SK-N-SH (cell line): ENCODE data around the gene SGSM2. TPM values are rescaled to one million over a fixed set of nuclear protein-coding genes. Genes with fewer than 3 reads are reported as not detected.

Experiments used
- CTCF ChIA-PET: fragments of 300-600, 350-600 bp; formaldehyde crosslinking; extraction: SDS; loops from one replicate; lab custom pipeline; 2021; lab: Yijun Ruan, JAX
- POLR2A ChIA-PET: fragments of 350-600 bp; sonication (Branson Sonifier 250); formaldehyde crosslinking; extraction: SDS; loops from one replicate; lab custom pipeline; 2020; ENCODE audit warnings: antibody characterized with exemption, inconsistent platforms; lab: Yijun Ruan, JAX
- DNase-seq: peaks from one replicate; pipeline ENCODE4 v3.0.0; 2012
- H2AFZ ChIP-seq: fragments of 200-600 bp; sonication (generic); 2 replicates; pipeline ENCODE4 v1.8.1; 2016; ENCODE audit warnings: antibody characterized with exemption, mild to moderate bottlenecking, low read depth
- H3F3A ChIP-seq: fragments of 200-600 bp; sonication (generic); replicated peaks from 2 replicates; pipeline ENCODE3; 2016; ENCODE audit warnings: antibody characterized with exemption, mild to moderate bottlenecking; ENCODE audit not compliant: insufficient read depth
- H3K27ac ChIP-seq, 2 experiments: fragments of 200-500 bp in 1 of 2; fragments of 200-600 bp in 1 of 2; sonication (Bioruptor generic) in 1 of 2; sonication (generic), shearing (Covaris generic) in 1 of 2; 2 replicates each; pipeline versions ENCODE4 v1.5.1 to v1.6.1; 2014 to 2016; ENCODE audit warnings: low read depth in 2 of 2, inconsistent platforms in 1 of 2, low read length in 1 of 2, mild to moderate bottlenecking in 1 of 2, mixed read lengths in 1 of 2
- H3K27me3 ChIP-seq: fragments of 200-600 bp; sonication (generic), shearing (Covaris generic); 2 replicates; pipeline ENCODE4 v1.6.1; 2016; ENCODE audit warnings: mixed run types; ENCODE audit not compliant: insufficient read depth
- H3K36me3 ChIP-seq, 2 experiments: fragments of 200-500 bp in 1 of 2; fragments of 200-600 bp in 1 of 2; sonication (Bioruptor generic) in 1 of 2; sonication (generic) in 1 of 2; replicated peaks in 1 of 2; 2 replicates each; pipeline versions ENCODE3 to v1.5.1; 2014 to 2016; ENCODE audit warnings: low read length in 1 of 2, mild to moderate bottlenecking in 1 of 2; ENCODE audit not compliant: insufficient read depth in 2 of 2, control insufficient read depth in 1 of 2
- H3K4me1 ChIP-seq, 2 experiments: fragments of 200-500 bp in 1 of 2; fragments of 200-600 bp in 1 of 2; sonication (Bioruptor generic) in 1 of 2; sonication (generic), shearing (Covaris generic) in 1 of 2; 2 replicates each; pipeline versions ENCODE4 v1.5.1 to v1.6.1; 2014 to 2016; ENCODE audit warnings: low read depth in 1 of 2, low read length in 1 of 2, mixed run types in 1 of 2; ENCODE audit not compliant: insufficient read depth in 2 of 2, control insufficient read depth in 1 of 2
- H3K4me2 ChIP-seq: fragments of 200-600 bp; sonication (generic), shearing (Covaris generic); 2 replicates; pipeline ENCODE4 v1.6.1; 2017; ENCODE audit warnings: mixed run types
- H3K4me3 ChIP-seq, 2 experiments: fragments of 200-500 bp in 1 of 2; fragments of 200-600 bp in 1 of 2; sonication (Bioruptor generic) in 1 of 2; sonication (generic), shearing (Covaris generic) in 1 of 2; 2 replicates each; pipeline versions ENCODE4 v1.5.1 to v1.8.1; 2014 to 2016; ENCODE audit warnings: low read depth in 2 of 2, inconsistent platforms in 1 of 2, low read length in 1 of 2, mild to moderate bottlenecking in 1 of 2, mixed read lengths in 1 of 2, moderate library complexity in 1 of 2
- H3K79me2 ChIP-seq: fragments of 200-600 bp; sonication (generic); 2 replicates; pipeline ENCODE4 v1.8.1; 2017; ENCODE audit warnings: mild to moderate bottlenecking; ENCODE audit not compliant: insufficient read depth
- H3K9ac ChIP-seq: fragments of 200-600 bp; sonication (generic); 2 replicates; pipeline ENCODE4 v1.6.1; 2017; ENCODE audit warnings: mixed run types
- H3K9me2 ChIP-seq: fragments of 200-600 bp; sonication (generic); 2 replicates; pipeline ENCODE4 v1.6.1; 2017; ENCODE audit warnings: mixed run types
- H3K9me3 ChIP-seq: fragments of 200-600 bp; sonication (generic); 2 replicates; pipeline ENCODE4 v1.6.1; 2017; ENCODE audit warnings: mixed run types, mild to moderate bottlenecking, moderate library complexity
- H4K20me1 ChIP-seq: fragments of 200-600 bp; sonication (generic); 2 replicates; pipeline ENCODE4 v1.6.1; 2017; ENCODE audit warnings: mild to moderate bottlenecking, mixed run types; ENCODE audit not compliant: insufficient read depth
- ELF1 ChIP-seq: IDR thresholded peaks from 2 replicates; pipeline ENCODE4 v1.4.0; 2012
- EP300 ChIP-seq, 2 experiments: IDR thresholded peaks; 2 replicates each; pipeline versions ENCODE4 v1.4.0 to v1.6.1; 2012; ENCODE audit warnings: borderline replicate concordance in 1 of 2, low read depth in 1 of 2, low read length in 1 of 2
- EZH2phosphoT487 ChIP-seq: fragments of 200-600 bp; sonication (generic); IDR thresholded peaks from 2 replicates; pipeline ENCODE4 v1.6.1; 2017; ENCODE audit warnings: low read depth, mixed run types, mild to moderate bottlenecking, antibody characterized with exemption, moderate library complexity, borderline replicate concordance
- FOXJ3 ChIP-seq: sonication (generic); formaldehyde crosslinking; IDR thresholded peaks from 2 replicates; pipeline ENCODE4 v1.5.1; 2020; ENCODE audit warnings: mild to moderate bottlenecking, missing genetic modification reagents
- GABPA ChIP-seq: IDR thresholded peaks from 2 replicates; pipeline ENCODE4 v1.4.0; 2012; ENCODE audit warnings: low read depth, mild to moderate bottlenecking
- GATA2 ChIP-seq: sonication (generic); formaldehyde crosslinking; IDR thresholded peaks from 2 replicates; pipeline ENCODE4 v1.5.0; 2020; ENCODE audit warnings: mild to moderate bottlenecking, missing genetic modification reagents
- JUND ChIP-seq: IDR thresholded peaks from 2 replicates; pipeline ENCODE4 v1.4.0; 2012
- MEF2A ChIP-seq: IDR thresholded peaks from 2 replicates; pipeline ENCODE4 v1.4.0; 2012; ENCODE audit warnings: low read depth, borderline replicate concordance
- NFIC ChIP-seq: IDR thresholded peaks from 2 replicates; pipeline ENCODE4 v1.4.0; 2012; ENCODE audit warnings: borderline replicate concordance
- NRF1 ChIP-seq: IDR thresholded peaks from 2 replicates; pipeline ENCODE4 v1.6.1; 2012; ENCODE audit warnings: low read depth, mild to moderate bottlenecking, low read length
- RAD21 ChIP-seq: IDR thresholded peaks from 2 replicates; pipeline ENCODE4 v1.6.1; 2012; ENCODE audit warnings: mild to moderate bottlenecking, low read length
- SIN3A ChIP-seq: IDR thresholded peaks from 2 replicates; pipeline ENCODE4 v1.6.1; 2012; ENCODE audit warnings: low read depth, mild to moderate bottlenecking, low read length, moderate library complexity, borderline replicate concordance
- TAF1 ChIP-seq: IDR thresholded peaks from 2 replicates; pipeline ENCODE4 v1.6.1; 2012; ENCODE audit warnings: low read depth, mild to moderate bottlenecking, low read length, moderate library complexity, borderline replicate concordance
- TCF12 ChIP-seq: IDR thresholded peaks from 2 replicates; pipeline ENCODE4 v1.4.0; 2012
- TEAD4 ChIP-seq: IDR thresholded peaks from 2 replicates; pipeline ENCODE4 v1.4.0; 2012; ENCODE audit warnings: mild to moderate bottlenecking, borderline replicate concordance; ENCODE audit not compliant: insufficient read depth
- YY1 ChIP-seq: IDR thresholded peaks from 2 replicates; pipeline ENCODE4 v1.4.0; 2012; ENCODE audit warnings: low read depth, mild to moderate bottlenecking
- WGBS: methylation state at CpG from one replicate; pipeline ENCODE4 v1.1.6; 2017; ENCODE audit warnings: low lambda C conversion rate; 5-methylcytosine and 5-hydroxymethylcytosine counted together
- polyA plus RNA-seq, 3 experiments: library from polyadenylated mRNA; depleted of rRNA; stranded (reverse); fragments of >200 nt; gene quantifications; 2 replicates each; pipeline ENCODE4 v1.2.3, GENCODE V29; 2012
- TF ChIP-seq, protein P1 (sequence below): IDR thresholded peaks from 2 replicates; pipeline ENCODE4 v1.4.0; 2012; ENCODE audit warnings: low read depth, borderline replicate concordance
- TF ChIP-seq, protein P2 (sequence below): fragments of 150-350 bp; IDR thresholded peaks from 2 replicates; pipeline ENCODE4 v1.6.1; 2016; ENCODE audit warnings: mild to moderate bottlenecking, low read depth, low read length
- TF ChIP-seq, protein P3 (sequence below): IDR thresholded peaks from 2 replicates; pipeline ENCODE4 v1.4.0; 2012; ENCODE audit warnings: low read depth
- TF ChIP-seq, protein P4 (sequence below): IDR thresholded peaks from 2 replicates; pipeline ENCODE4; 2012

SGSM2 gene
- polyA plus RNA-seq, 1 of the 3 experiments (the other 2 are of a cell fraction) = 85.9 TPM

DNA sequence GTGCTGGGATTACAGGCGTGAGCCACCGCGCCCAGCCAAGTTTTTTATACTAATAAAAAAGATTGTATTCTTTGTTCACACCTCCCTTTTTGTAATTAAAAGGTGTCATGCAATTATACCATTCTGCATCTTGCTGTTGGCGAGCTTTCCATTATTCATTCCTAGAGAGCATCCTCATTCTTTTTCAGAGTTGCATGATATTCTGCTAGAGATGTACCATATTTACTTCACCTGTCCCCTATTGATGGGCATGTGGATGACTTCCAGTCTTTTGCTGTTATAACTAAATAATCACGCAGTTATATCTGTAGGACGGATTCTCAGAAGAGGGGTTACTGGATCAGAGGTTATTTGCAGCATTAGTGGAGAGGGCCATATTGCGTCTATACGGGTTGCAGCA, 17.0 kb downstream of the SGSM2 start:
- TF ChIP-seq RAD21 (no peak), FOXJ3 (CRISPR knock-in tag) (no peak), GABPA (no peak), YY1 (no peak), ELF1 (no peak), TAF1 (no peak), NRF1 (no peak), EP300 (IDR thresholded peaks at IDR 0.05; ENCODE audit: borderline replicate concordance in 1 of 2, low read depth in 1 of 2, low read length in 1 of 2) (no peak), JUND (no peak)
- TF ChIP-seq, protein P1, sequence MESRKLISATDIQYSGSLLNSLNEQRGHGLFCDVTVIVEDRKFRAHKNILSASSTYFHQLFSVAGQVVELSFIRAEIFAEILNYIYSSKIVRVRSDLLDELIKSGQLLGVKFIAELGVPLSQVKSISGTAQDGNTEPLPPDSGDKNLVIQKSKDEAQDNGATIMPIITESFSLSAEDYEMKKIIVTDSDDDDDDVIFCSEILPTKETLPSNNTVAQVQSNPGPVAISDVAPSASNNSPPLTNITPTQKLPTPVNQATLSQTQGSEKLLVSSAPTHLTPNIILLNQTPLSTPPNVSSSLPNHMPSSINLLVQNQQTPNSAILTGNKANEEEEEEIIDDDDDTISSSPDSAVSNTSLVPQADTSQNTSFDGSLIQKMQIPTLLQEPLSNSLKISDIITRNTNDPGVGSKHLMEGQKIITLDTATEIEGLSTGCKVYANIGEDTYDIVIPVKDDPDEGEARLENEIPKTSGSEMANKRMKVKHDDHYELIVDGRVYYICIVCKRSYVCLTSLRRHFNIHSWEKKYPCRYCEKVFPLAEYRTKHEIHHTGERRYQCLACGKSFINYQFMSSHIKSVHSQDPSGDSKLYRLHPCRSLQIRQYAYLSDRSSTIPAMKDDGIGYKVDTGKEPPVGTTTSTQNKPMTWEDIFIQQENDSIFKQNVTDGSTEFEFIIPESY = no peak
- TF ChIP-seq, protein P2, sequence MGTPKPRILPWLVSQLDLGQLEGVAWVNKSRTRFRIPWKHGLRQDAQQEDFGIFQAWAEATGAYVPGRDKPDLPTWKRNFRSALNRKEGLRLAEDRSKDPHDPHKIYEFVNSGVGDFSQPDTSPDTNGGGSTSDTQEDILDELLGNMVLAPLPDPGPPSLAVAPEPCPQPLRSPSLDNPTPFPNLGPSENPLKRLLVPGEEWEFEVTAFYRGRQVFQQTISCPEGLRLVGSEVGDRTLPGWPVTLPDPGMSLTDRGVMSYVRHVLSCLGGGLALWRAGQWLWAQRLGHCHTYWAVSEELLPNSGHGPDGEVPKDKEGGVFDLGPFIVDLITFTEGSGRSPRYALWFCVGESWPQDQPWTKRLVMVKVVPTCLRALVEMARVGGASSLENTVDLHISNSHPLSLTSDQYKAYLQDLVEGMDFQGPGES = no peak
- TF ChIP-seq, protein P3, sequence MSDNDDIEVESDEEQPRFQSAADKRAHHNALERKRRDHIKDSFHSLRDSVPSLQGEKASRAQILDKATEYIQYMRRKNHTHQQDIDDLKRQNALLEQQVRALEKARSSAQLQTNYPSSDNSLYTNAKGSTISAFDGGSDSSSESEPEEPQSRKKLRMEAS = no peak
- Histone ChIP-seq H3K27ac (no peak overlapping the region), H3K4me1 (peaks cover 2 to 10% of the 10 kb centered on the region in 2 experiments; a peak in 2 of 4 replicates), H3K4me3 (no peak overlapping the region), H3K9me2 (no peaks in the 10 kb centered on the region), H3K27me3 (no peaks in the 10 kb centered on the region), H2AFZ (no peak overlapping the region), H3K36me3 (no peaks in the 10 kb centered on the region), H3K9me3 (no peaks in the 10 kb centered on the region), H3K79me2 (peaks cover 9% of the 10 kb centered on the region; the same call in 1 of the 2 replicates), H4K20me1 (peaks cover 26% of the 10 kb centered on the region), H3K4me2 (no peak overlapping the region), H3K9ac (no peak overlapping the region), H3F3A (peaks cover 15% of the 10 kb centered on the region)
- 86% methylated on average over 8 of the region's 8 CpGs for WGBS
- ChIA-PET POLR2A (interaction anchor here (1.5 kb wide), 1 partner anchor 58 kb away, joined by 3 read pairs; no protein-coding TSS in a partner anchor), CTCF (interaction anchor here (1.1 to 4.8 kb wide), 12 partner anchors 13 to 62 kb away, joined by 3 to 88 read pairs (median 8); partner anchors contain the start of gene TSR1)
- DNase-seq = no peak

DNA sequence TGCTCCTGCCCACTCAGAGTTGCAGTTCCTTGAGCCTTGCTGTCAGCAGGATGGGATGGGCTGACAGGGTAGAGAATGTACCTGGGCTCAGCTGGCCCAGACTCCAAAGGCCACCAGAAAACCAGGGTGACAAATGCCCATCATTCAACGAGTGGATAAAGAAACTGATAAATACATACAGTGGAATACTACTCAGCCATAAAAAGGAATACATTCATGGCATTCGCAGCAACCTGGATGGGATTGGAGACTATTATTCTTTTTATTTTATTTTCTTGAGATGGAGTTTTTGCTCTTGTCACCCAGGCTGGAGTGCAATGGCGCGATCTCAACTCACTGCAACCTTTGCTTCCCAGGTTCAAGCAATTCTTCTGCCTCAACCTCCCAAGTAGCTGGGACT, 19.9 kb downstream of the SGSM2 start:
- H3K27ac ChIP-seq = no peak overlapping the region
- no peak for DNase-seq
- H3K4me2 ChIP-seq = no peak overlapping the region
- CTCF ChIA-PET = no interaction called here
- POLR2A ChIA-PET = no interaction called here
- H2AFZ ChIP-seq = no peak overlapping the region
- H4K20me1 ChIP-seq = peaks cover 36% of the 10 kb centered on the region
- H3K9me3 ChIP-seq = no peaks in the 10 kb centered on the region
- 84% methylated on average over 4 of the region's 4 CpGs for WGBS
- no peak overlapping the region for H3K4me3 ChIP-seq
- no peaks in the 10 kb centered on the region for H3K27me3 ChIP-seq
- TF ChIP-seq MEF2A = no peak
- no peak for TF ChIP-seq SIN3A
- TF ChIP-seq, protein P2 = no peak
- TF ChIP-seq EZH2phosphoT487 = no peak
- TF ChIP-seq, protein P4, sequence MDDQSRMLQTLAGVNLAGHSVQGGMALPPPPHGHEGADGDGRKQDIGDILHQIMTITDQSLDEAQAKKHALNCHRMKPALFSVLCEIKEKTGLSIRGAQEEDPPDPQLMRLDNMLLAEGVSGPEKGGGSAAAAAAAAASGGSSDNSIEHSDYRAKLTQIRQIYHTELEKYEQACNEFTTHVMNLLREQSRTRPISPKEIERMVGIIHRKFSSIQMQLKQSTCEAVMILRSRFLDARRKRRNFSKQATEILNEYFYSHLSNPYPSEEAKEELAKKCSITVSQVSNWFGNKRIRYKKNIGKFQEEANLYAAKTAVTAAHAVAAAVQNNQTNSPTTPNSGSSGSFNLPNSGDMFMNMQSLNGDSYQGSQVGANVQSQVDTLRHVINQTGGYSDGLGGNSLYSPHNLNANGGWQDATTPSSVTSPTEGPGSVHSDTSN = no peak
- TF ChIP-seq RAD21 = no peak
- TF ChIP-seq TCF12 = no peak
- TF ChIP-seq NFIC = no peak
- TF ChIP-seq TEAD4 = no peak
- TF ChIP-seq, protein P1 = no peak
- TF ChIP-seq GATA2 (CRISPR knock-in tag) = no peak
- no peak for TF ChIP-seq FOXJ3 (CRISPR knock-in tag)
- TF ChIP-seq, all 33 proteins: peak for 0
- peaks cover 0 to 3% of the 10 kb centered on the region in 2 experiments for H3K36me3 ChIP-seq
- no peak overlapping the region for H3K9ac ChIP-seq
- no peaks in the 10 kb centered on the region for H3K9me2 ChIP-seq
- peaks cover 6% of the 10 kb centered on the region; the same call in 1 of the 2 replicates for H3K79me2 ChIP-seq
- H3F3A ChIP-seq = peaks cover 12% of the 10 kb centered on the region
- peaks cover 2 to 16% of the 10 kb centered on the region in 2 experiments; a peak in 2 of 4 replicates for H3K4me1 ChIP-seq
